H9 (cell line): ENCODE results near the gene BEST4. TPM values are rescaled to one million over a fixed set of nuclear protein-coding genes. Genes with fewer than 3 reads are reported as not detected.
A peak's percentile ranks its signal among the peaks of the same experiment; 100 is the strongest.

Source experiments
- DNase-seq: peaks from one replicate; pipeline ENCODE4 v3.0.0-alpha.2; 2017
- H2AFZ ChIP-seq: one replicate; pipeline ENCODE4 v1.6.1; 2013; ENCODE audit warnings: mild to moderate bottlenecking, low read length, control low read depth, moderate library complexity
- H2AK5ac ChIP-seq: 2 replicates; pipeline ENCODE4 v1.6.1; 2013; ENCODE audit warnings: low read length, control low read depth, mixed read lengths; ENCODE audit not compliant: insufficient read length
- H2BK120ac ChIP-seq: one replicate; pipeline ENCODE4 v1.6.1; 2013; ENCODE audit warnings: low read depth, mild to moderate bottlenecking, low read length, control low read depth, inconsistent platforms; ENCODE audit not compliant: poor library complexity, severe bottlenecking
- H2BK12ac ChIP-seq: 2 replicates; pipeline ENCODE4 v1.6.1; 2013; ENCODE audit warnings: low read length, control low read depth, mixed read lengths, low read depth; ENCODE audit not compliant: insufficient read length
- H2BK15ac ChIP-seq: 2 replicates; pipeline ENCODE4 v1.6.1; 2013; ENCODE audit warnings: low read depth, low read length, control low read depth
- H2BK20ac ChIP-seq: one replicate; pipeline ENCODE4 v1.6.1; 2013; ENCODE audit warnings: low read depth, mild to moderate bottlenecking, low read length, control low read depth, inconsistent platforms; ENCODE audit not compliant: poor library complexity, severe bottlenecking
- H2BK5ac ChIP-seq: 2 replicates; pipeline ENCODE4 v1.6.1; 2013; ENCODE audit warnings: low read length, control low read depth, mixed read lengths; ENCODE audit not compliant: insufficient read length
- H3K14ac ChIP-seq: 2 replicates; pipeline ENCODE4 v1.6.1; 2013; ENCODE audit warnings: low read length, control low read depth; ENCODE audit not compliant: insufficient read depth
- H3K18ac ChIP-seq: 2 replicates; pipeline ENCODE4 v1.6.1; 2013; ENCODE audit warnings: low read depth, mild to moderate bottlenecking, mixed read lengths, low read length, control low read depth; ENCODE audit not compliant: insufficient read length
- H3K23ac ChIP-seq: 2 replicates; pipeline ENCODE4 v1.6.1; 2013; ENCODE audit warnings: low read length, control low read depth, mixed read lengths, low read depth; ENCODE audit not compliant: insufficient read length
- H3K23me2 ChIP-seq: 2 replicates; pipeline ENCODE4 v1.6.1; 2013; ENCODE audit warnings: low read depth, mild to moderate bottlenecking, mixed read lengths, low read length, control low read depth; ENCODE audit not compliant: insufficient read length, poor library complexity, severe bottlenecking
- H3K27ac ChIP-seq: 2 replicates; pipeline ENCODE4 v1.5.1; 2013; ENCODE audit warnings: low read length, control low read depth, mixed read lengths, low read depth; ENCODE audit not compliant: insufficient read length
- H3K27me3 ChIP-seq: 2 replicates; pipeline ENCODE4 v1.6.1; 2013; ENCODE audit warnings: low read length, control low read depth, inconsistent platforms; ENCODE audit not compliant: insufficient read depth
- H3K4ac ChIP-seq: 2 replicates; pipeline ENCODE4 v1.6.1; 2013; ENCODE audit warnings: low read depth, mild to moderate bottlenecking, control low read depth, inconsistent platforms, low read length, moderate library complexity
- H3K4me1 ChIP-seq: 2 replicates; pipeline ENCODE4 v1.6.1; 2013; ENCODE audit warnings: low read length, control low read depth, inconsistent platforms; ENCODE audit not compliant: insufficient read depth
- H3K4me2 ChIP-seq: 2 replicates; pipeline ENCODE4 v1.6.1; 2013; ENCODE audit warnings: low read length, control low read depth, mixed read lengths; ENCODE audit not compliant: insufficient read length, insufficient read depth
- H3K56ac ChIP-seq: 2 replicates; pipeline ENCODE4 v1.6.1; 2013; ENCODE audit warnings: low read depth, mild to moderate bottlenecking, mixed read lengths, low read length, control low read depth; ENCODE audit not compliant: insufficient read length
- H3K79me1 ChIP-seq: 2 replicates; pipeline ENCODE4 v1.6.1; 2013; ENCODE audit warnings: low read depth, mild to moderate bottlenecking, moderate library complexity, low read length, control low read depth, inconsistent platforms; ENCODE audit not compliant: insufficient read depth, poor library complexity, severe bottlenecking
- H3K79me2 ChIP-seq: 2 replicates; pipeline ENCODE4 v1.6.1; 2013; ENCODE audit warnings: low read length, control low read depth, inconsistent platforms; ENCODE audit not compliant: insufficient read depth
- H3K9ac ChIP-seq: 2 replicates; pipeline ENCODE4 v1.6.1; 2013; ENCODE audit warnings: low read length, control low read depth, mixed read lengths; ENCODE audit not compliant: insufficient read length; ENCODE audit errors: extremely low read depth
- H3K9me3 ChIP-seq: one replicate; pipeline ENCODE4 v1.6.1; 2013; ENCODE audit warnings: low read depth, low read length, inconsistent platforms; ENCODE audit not compliant: control insufficient read depth
- H3T11ph ChIP-seq: one replicate; pipeline ENCODE4 v1.6.1; 2013; ENCODE audit warnings: mild to moderate bottlenecking, low read length, control low read depth, inconsistent platforms
- H4K20me1 ChIP-seq: one replicate; pipeline ENCODE4 v1.6.1; 2013; ENCODE audit not compliant: control insufficient read depth, insufficient read length, insufficient read depth
- H4K5ac ChIP-seq: 2 replicates; pipeline ENCODE4 v1.6.1; 2013; ENCODE audit warnings: low read depth, mild to moderate bottlenecking, mixed read lengths, low read length, control low read depth; ENCODE audit not compliant: insufficient read length
- H4K8ac ChIP-seq: replicated peaks from 2 replicates; pipeline ENCODE4 v1.6.1; 2013; ENCODE audit warnings: low read length, control low read depth, mixed read lengths, low read depth; ENCODE audit not compliant: insufficient read length
- H4K91ac ChIP-seq: 2 replicates; pipeline ENCODE4 v1.6.1; 2013; ENCODE audit warnings: low read depth, mild to moderate bottlenecking, moderate library complexity, mixed read lengths, low read length, control low read depth; ENCODE audit not compliant: insufficient read length
- H3K27ac Mint-ChIP-seq, 3 experiments: 2 replicates in 2 of 3; 3 replicates in 1 of 3; pipeline ENCODE4 v1.8.0; 2020 to 2021; ENCODE audit warnings: mixed read lengths in 3 of 3, mild to moderate bottlenecking in 1 of 3, moderate library complexity in 1 of 3
- H3K27me3 Mint-ChIP-seq: 2 replicates; pipeline ENCODE4 v1.8.0; 2021; ENCODE audit warnings: low read depth, mild to moderate bottlenecking, moderate library complexity, mixed read lengths
- H3K36me3 Mint-ChIP-seq, 3 experiments: 2 replicates in 2 of 3; 3 replicates in 1 of 3; pipeline ENCODE4 v1.8.0; 2020 to 2021; ENCODE audit warnings: low read depth in 3 of 3, mixed read lengths in 3 of 3; ENCODE audit not compliant: insufficient read depth in 1 of 3
- H3K4me1 Mint-ChIP-seq, 2 experiments: 2 replicates each; pipeline ENCODE4 v1.8.0; 2020; ENCODE audit warnings: mixed read lengths in 2 of 2
- H3K4me3 Mint-ChIP-seq, 2 experiments: 2 replicates in 1 of 2; 3 replicates in 1 of 2; pipeline ENCODE4 v1.8.0; 2020 to 2021; ENCODE audit warnings: mild to moderate bottlenecking in 2 of 2, mixed read lengths in 2 of 2, moderate library complexity in 1 of 2
- H3K9me3 Mint-ChIP-seq, 2 experiments: 2 replicates in 1 of 2; 3 replicates in 1 of 2; pipeline ENCODE4 v1.8.0; 2020; ENCODE audit warnings: mild to moderate bottlenecking in 2 of 2, mixed read lengths in 2 of 2, moderate library complexity in 1 of 2
- CTCF ChIP-seq: fragments of 200-600 bp; sonication (generic); conservative IDR thresholded peaks from 3 replicates; pipeline ENCODE4 v1.8.0; 2021; ENCODE audit warnings: antibody characterized with exemption, mild to moderate bottlenecking
- WGBS: extraction: QIAGEN DNeasy Blood & Tissue Kit; methylation state at CpG from one replicate; pipeline ENCODE4 v1.1.7; 2013; ENCODE audit warnings: missing lambda C conversion rate, low lambda C conversion rate, mixed read lengths; ENCODE audit not compliant: insufficient read length; ENCODE audit errors: extremely low coverage; 5-methylcytosine and 5-hydroxymethylcytosine counted together
- total RNA-seq: library from RNA; stranded (reverse); gene quantifications from 2 replicates; pipeline ENCODE4 v1.2.1, GENCODE V29; 2021

The BEST4 gene
- total RNA-seq, 1 experiment from 2014 or later = 1.1 TPM

- H3K79me2 ChIP-seq = no peaks in the 10 kb centered on the region
- H3K4me3 Mint-ChIP-seq = peak overlapping the region; percentile 84 to 86; a peak in 4 of 5 replicates
- H3K27me3 Mint-ChIP-seq = peaks cover 3% of the 10 kb centered on the region
- H3K4ac ChIP-seq = no peak overlapping the region
- H3K9me3 Mint-ChIP-seq = no peaks in the 10 kb centered on the region
- no peak overlapping the region for H3K27ac Mint-ChIP-seq
- H3K14ac ChIP-seq = no peak overlapping the region
- H3K9me3 ChIP-seq = no peaks in the 10 kb centered on the region
- no peak overlapping the region for H2BK120ac ChIP-seq
- H4K91ac ChIP-seq = no peak overlapping the region
- no peak overlapping the region for H2BK5ac ChIP-seq
- H3K27ac ChIP-seq = no peak overlapping the region
- H3K27me3 ChIP-seq = no peaks in the 10 kb centered on the region
- H3K9ac ChIP-seq = no peak overlapping the region
- peaks cover under 1% of the 10 kb centered on the region; the same call in 1 of the 2 replicates for H3K4me1 ChIP-seq
- no peak overlapping the region for H2BK20ac ChIP-seq
- WGBS = no CpG with 5 or more reads among the region's 13 CpGs
- H2AFZ ChIP-seq = no peak overlapping the region
- H3K56ac ChIP-seq = no peak overlapping the region
- H2AK5ac ChIP-seq = no peak overlapping the region
- H2BK12ac ChIP-seq = no peak overlapping the region
- H4K5ac ChIP-seq = no peak overlapping the region
- peaks cover 9% of the 10 kb centered on the region for H3K23me2 ChIP-seq
- H3K79me1 ChIP-seq = no peaks in the 10 kb centered on the region
- no peak overlapping the region for H3T11ph ChIP-seq
- no peak overlapping the region for H3K4me2 ChIP-seq
- peak; percentile 31 for DNase-seq
- H3K23ac ChIP-seq = no peak overlapping the region
- no peaks in the 10 kb centered on the region for H4K20me1 ChIP-seq
- H4K8ac ChIP-seq = no peak overlapping the region
- no peak for TF ChIP-seq CTCF
- no peak overlapping the region for H2BK15ac ChIP-seq
- H3K18ac ChIP-seq = no peak overlapping the region
- peaks cover 3 to 38% (median 26%) of the 10 kb centered on the region in 3 experiments for H3K36me3 Mint-ChIP-seq
- peaks cover 12 to 19% of the 10 kb centered on the region in 2 experiments for H3K4me1 Mint-ChIP-seq
Measured at GRCh38 chr1:44801491-44802305, 13.7 kb upstream of the BEST4 start.
